ENCODE results near the gene SEPTIN12. TPM values are rescaled to one million over a fixed set of nuclear protein-coding genes. Genes with fewer than 3 reads are reported as not detected.
"Not testable (repeated sequence)": the region's sequence is repeated elsewhere in the genome, so short reads cannot be mapped to it uniquely, and the experiment has no call there.

SEPTIN12 gene
- total RNA-seq, 1 donor from 2014 or later: not detected

DNA sequence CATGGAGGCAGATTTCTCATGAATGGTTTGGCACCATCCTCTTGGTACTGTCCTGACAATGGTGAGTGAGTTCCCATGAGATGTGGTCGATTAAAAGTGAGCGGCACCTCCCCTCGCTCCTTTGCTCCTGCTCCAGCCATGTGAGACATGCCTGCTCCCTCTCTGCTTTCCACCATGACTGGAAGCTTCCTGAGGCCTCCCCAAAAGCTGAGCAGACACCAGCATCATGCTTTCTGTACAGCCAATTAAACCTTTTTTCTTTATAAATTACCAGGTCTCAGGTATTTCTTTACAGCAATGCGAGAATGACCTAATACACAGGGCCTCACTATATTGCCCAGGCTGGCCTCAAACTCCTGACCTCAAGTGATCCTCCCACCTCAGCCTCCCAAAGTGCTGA is 33.3 kb downstream of the SEPTIN12 start:
- no peak for DNase-seq (ENCODE audit: low read depth)

DNA sequence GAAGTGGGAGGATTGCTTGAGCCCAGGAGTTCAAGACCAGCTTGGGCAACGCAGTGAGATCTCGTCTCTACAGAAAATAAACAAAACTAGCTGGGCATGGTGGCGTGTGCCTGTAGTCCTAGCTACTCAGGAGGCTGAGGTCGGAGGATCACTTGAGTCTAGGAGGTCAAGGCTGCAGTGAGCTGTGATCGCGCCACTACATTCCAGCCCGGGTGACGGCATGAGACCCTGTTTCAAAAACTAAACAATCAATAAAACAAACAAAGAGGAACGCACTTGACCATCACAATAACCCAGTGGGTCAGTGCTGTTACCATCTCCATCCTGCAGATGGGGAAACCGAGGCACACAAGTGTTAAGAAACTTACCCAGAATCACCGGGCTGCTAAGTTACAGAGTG is 34.9 kb downstream of the SEPTIN12 start:
- no peak for DNase-seq (ENCODE audit: low read depth)

DNA sequence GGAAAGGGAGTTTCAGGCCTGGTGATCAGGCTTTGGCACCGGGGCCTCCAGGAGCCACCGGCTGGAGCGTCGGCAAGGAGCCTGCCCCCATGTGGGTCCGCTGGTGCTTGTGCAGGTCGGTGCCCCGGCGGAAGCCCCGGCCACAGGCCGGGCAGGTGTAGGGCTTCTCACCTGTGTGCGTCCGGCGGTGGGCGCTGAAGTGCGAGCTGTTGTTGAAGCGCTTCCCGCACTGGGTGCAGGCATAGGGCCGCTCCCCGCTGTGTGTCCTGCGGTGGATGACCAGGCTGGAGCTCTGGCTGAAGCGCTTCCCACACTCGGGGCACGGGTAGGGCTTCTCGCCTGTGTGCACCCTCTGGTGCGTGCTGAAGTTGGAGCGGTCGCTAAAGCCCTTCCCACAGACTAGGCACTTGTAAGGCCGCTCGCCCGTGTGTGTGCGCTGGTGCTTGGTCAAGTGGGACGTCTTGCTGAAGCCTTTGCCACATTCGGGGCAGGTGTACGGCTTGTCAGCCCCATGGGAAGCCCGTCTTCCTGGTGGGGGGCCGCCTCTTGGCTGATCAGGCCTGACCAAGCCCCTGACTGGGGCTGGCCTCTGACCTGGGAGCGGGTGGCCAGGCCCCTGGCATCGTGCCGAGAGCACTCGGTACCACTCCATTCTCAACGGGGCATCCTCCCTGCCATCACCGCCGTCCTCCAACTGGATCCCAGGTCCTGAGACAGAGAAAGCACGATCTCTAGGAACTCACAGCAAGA is 35.6 kb downstream of the SEPTIN12 start:
- no peak for DNase-seq (ENCODE audit: low read depth)

DNA sequence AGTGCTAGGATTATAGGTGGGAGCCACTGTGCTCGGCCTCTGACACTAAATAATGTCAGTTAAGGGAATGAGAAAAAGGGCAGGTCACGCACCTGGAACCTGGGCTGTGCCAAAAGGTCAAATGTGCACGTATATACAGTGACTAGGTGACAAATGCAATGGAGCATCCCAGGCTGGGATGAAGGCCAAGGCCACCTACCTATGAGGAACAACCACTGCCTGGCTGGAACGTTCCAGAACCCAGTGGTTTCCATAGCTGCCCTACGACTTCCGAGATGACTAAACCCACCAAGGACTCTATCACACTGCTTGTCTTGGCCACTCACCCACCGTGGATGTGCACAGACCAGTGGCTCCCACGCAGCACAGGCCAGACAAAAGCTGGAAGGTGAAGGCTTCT is 37.2 kb downstream of the SEPTIN12 start:
- no peak for DNase-seq (ENCODE audit: low read depth)

DNA sequence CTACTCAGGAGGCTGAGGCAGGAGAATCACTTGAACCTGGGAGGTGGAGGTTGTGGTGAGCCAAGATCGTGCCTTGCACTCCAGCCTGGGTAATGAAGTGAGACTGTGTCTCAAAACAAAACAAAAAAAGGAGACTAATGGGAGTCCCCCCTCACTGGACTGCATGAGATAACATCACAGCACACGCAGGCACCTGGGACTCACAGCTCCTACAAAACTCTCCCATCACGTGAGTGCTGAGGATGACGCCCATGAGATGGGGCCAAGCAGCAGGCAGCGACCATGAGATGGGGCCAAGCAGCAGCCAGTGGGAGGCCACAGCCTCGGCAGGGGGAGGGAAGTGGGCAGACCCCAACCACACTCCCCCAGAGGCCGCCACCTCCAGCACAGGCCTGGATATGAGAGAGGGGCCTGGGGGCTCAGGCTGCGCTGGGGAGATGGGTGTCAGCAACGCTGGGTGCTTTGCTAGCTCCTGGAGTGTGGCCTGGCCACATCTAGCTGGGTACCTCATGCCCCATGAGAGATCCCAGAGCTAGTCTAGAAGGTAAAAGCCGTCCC is 38.4 kb downstream of the SEPTIN12 start:
- DNase-seq (ENCODE audit: low read depth): no peak

GRCh38 chr16:4748682-4749411 is 39.3 kb downstream of the SEPTIN12 start:
- DNase-seq (ENCODE audit: low read depth): no peak

- DNase-seq (ENCODE audit: low read depth): no peak
Observed at GRCh38 chr16:4747906-4748681, 40.1 kb downstream of the SEPTIN12 start.

DNA sequence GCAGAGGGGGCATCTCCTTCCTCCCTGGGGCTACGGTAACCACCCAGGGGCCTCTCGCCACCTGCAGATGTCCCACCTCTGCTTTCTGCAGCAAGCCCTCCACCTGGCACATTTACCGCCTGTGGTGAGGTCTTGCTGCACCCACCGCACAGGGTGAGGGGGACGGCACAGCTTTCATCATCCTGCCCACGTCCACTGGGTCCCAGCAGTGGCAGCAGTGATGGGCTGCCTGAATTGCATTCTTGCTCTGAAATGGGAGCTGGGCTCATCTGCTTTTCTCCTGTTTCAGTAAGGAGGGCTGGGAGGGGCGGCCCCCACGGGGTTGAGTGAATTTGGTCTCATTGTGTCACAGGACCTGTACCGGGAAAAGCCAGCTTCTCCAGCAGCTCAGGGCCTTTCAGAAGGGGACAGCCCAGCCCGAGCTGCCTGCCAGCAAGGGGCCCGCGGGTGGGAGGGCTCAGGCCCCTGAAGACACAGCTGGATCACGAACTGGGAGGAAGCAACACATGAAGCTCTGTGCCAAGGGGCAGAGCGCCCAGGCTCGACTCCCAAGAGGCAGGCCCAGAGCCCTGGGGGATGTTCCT is 41.1 kb downstream of the SEPTIN12 start:
- DNase-seq (ENCODE audit: low read depth): no peak

- no peak for DNase-seq (ENCODE audit: low read depth)
Observed at GRCh38 chr16:4746215-4746614, 41.9 kb downstream of the SEPTIN12 start.

- no peak for DNase-seq (ENCODE audit: low read depth)
Observed at GRCh38 chr16:4745274-4745569, 42.9 kb downstream of the SEPTIN12 start.

- no peak for DNase-seq (ENCODE audit: low read depth)
Observed at GRCh38 chr16:4744555-4745273, 43.4 kb downstream of the SEPTIN12 start.

DNA sequence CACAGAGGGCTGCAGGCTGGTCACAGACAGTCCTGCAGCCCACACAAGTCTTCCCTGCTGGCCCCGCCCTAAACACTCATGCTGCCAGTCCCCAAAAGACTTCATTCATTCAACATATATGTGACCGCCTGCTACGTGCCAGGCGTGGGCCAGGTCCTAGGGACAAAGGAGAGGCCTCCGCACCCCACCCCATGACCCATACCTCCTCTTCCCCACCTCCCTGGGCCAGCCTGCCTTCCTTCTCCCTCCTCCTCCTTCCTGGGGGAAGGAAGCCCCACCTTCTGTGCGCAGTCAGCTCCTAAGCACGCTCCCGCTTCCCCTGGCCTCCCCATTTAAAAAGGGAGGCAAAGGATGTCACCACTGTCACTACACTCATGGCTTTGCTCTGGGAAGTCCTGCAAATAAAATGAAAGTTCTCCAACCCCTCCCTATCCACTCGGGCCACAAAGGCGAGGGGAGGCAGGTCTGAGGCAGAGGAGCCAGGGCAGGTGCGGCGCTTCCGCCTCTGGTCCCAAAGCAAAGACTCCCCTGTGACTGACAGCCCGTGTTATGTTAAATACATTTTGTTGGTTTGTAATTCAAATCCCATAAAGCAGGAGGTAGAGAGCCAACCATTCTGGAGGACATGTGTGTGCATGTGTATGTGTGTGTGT is 44.8 kb downstream of the SEPTIN12 start:
- no peak for DNase-seq (ENCODE audit: low read depth)

GRCh38 chr16:4738370-4738769 is 49.8 kb downstream of the SEPTIN12 start:
- not testable (repeated sequence) for DNase-seq (ENCODE audit: low read depth)

- DNase-seq (ENCODE audit: low read depth): no peak
Observed at GRCh38 chr16:4737545-4737944, 50.6 kb downstream of the SEPTIN12 start.

GRCh38 chr16:4736546-4736945 is 51.6 kb downstream of the SEPTIN12 start:
- DNase-seq (ENCODE audit: low read depth): no peak

- DNase-seq (ENCODE audit: low read depth): peak; percentile 48
Observed at GRCh38 chr16:4734730-4735535, 53.2 kb downstream of the SEPTIN12 start.

GRCh38 chr16:4734063-4734729 is 53.9 kb downstream of the SEPTIN12 start, which contains the start of the genes ANKS3 and DNAAF8:
Gene ANKS3, minus strand, starts transcription at chr16:4734271. Its CDS starts 4,122 bp downstream, at chr16:4730149.
Gene DNAAF8, plus strand, starts transcription at chr16:4734537. Its CDS starts 1,978 bp downstream, at chr16:4736515.
- peak; percentile 94 for DNase-seq (ENCODE audit: low read depth)

- DNase-seq (ENCODE audit: low read depth): no peak
Observed at GRCh38 chr16:4733747-4734062, 54.4 kb downstream of the SEPTIN12 start.

- no peak for DNase-seq (ENCODE audit: low read depth)
Observed at GRCh38 chr16:4733211-4733742, 54.9 kb downstream of the SEPTIN12 start.

All from renal cortical epithelial cell (primary cell).